Hematopoietic multipotent progenitor cell treated with erythropoietin and hydrocortisone succinate and interleukin-3 and kit ligand, for 8 days (in vitro differentiated cells): ENCODE measurements around the gene AQR.
"Not testable (repeated sequence)": the region's sequence is repeated elsewhere in the genome, so short reads cannot be mapped to it uniquely, and the experiment has no call there.

Experiments used
- DNase-seq: peaks from one replicate; pipeline ENCODE4 v3.0.0-alpha.2; 2015

AQR gene

DNA sequence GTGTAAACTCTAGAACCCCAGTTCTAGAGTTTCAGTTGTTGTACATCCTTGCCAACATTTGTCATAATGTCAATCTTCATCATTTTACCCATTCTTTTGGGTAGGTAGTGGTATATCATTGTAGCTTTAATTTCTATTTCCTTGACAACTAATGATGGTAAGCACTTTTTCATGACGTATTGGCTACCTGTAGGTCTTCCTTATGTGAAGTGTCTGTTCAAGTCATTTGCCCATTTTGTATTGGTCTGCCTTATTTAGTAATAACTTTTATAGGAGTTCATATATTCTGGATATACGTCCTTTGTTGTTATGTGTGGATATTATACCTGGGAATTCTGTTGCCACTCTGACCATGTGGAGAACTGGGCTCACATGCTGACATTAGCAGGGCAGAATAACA lies 100.4 kb downstream of the AQR start:
- no peak for DNase-seq

- DNase-seq = no peak
Measured at GRCh38 chr15:34865531-34865930, 104.0 kb downstream of the AQR start.

- peak; percentile 63 for DNase-seq
Measured at GRCh38 chr15:34861214-34861613, 108.3 kb downstream of the AQR start.

- no peak for DNase-seq
Measured at GRCh38 chr15:34855893-34856292, 113.6 kb downstream of the AQR start.

DNA sequence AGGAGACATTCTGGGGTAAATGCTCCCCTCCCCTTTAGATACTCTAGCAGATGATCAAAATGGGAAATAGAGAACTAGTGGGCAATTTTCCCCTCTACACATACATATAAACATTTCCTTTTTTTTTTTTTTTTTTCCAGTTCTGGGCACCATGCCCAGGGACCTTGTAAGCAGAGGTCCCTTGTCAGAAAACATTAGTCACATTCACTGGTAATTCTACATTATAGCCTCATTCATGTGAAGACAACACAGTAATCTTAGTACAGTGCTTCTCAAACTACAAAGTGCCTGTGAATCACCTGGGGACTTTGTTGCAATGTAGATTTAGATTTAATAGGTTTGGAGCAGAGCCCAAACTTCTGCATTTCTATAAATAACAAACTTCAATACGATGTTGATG lies 114.1 kb downstream of the AQR start:
- DNase-seq = peak; percentile 10

DNA sequence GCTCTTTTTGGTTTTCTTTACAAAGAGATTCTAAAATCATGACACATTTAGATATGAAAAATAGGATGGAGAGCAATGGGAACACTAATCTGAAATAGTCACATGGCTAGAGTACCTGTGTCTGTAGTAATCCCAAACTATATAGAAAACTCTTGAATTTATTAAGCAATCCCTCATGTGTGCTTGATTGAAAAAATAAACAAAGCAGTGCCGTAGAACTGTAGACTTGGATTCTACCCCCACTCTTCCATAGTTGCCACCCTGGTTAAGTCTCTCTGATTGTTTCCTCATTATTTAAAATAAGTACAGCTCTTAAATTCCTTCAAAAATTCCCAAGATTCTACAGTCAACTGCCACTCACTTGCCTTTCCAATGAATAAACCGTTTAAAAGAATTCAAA lies 115.3 kb downstream of the AQR start:
- DNase-seq = no peak

- peak; percentile 9 for DNase-seq
Measured at GRCh38 chr15:34853001-34853758, 116.4 kb downstream of the AQR start.

DNA sequence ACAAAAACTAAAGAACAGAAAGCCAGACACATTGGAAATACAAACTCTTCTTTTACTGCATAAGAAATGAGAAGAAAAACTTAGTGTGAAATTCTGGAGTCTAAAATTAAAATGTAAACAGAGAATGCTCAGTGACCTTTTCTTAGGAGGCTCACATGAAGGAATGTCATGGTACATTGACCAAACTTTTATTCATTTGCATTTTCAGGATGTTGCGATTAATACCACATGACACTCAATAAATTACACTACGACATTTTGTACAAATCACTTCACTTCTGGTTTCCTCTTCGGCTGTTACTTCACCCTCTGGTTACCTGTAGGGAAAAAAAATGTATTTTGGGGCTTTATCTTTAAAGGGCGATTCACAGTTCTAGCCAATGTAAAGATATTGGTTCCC lies 117.8 kb downstream of the AQR start:
- DNase-seq = no peak

GRCh38 chr15:34851007-34851406 lies 118.5 kb downstream of the AQR start:
- no peak for DNase-seq

DNA sequence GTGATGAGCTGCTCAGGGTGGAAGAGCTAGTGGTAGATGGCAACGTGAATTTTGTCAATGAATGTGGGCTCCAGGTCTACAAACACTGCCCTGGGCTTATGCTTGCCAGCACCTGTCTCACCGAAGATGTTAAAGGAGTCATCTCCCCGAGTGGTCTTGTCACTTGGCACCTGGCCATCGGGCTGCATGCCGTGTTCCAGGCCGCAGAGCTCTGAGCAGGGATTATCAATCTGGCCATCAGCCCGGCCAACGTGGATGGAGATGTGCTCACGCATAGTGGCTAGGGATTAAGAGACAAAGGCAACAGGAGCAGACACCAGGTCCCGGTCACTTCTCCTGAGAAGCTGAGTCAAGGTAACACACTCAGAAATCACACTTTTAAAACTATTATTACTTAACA lies 119.4 kb downstream of the AQR start:
- DNase-seq = no peak

DNA sequence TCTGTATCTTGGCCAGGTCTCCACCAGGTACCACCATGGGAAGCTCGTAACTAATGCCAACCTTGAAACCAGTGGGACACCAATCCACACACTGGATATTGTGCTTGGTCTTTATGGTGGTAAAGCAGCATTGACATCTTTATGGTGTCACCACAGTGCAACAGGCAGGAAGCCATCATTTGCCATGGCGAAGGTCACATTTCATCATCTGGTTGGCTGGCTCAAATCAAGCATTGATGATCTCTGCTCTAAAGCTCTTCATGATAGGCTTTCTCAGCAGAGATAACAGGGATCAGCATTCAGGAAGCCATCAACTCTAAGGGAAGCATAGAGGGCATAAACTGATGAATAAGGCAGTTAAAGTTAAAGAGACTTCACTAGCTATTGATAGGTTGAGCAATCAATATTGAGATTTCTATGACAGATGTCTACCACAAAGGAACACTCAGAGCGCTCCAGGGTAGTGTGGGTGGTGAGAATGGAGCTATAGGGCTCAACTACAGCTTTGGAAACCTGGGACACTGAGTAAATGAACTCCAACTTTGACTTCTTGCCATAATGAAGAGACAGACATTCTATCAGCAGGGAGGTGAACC lies 120.1 kb downstream of the AQR start:
- DNase-seq = no peak

- DNase-seq = no peak
Measured at GRCh38 chr15:34847598-34847997, 121.9 kb downstream of the AQR start.

GRCh38 chr15:34841262-34841725 lies 128.2 kb downstream of the AQR start:
- no peak for DNase-seq

DNA sequence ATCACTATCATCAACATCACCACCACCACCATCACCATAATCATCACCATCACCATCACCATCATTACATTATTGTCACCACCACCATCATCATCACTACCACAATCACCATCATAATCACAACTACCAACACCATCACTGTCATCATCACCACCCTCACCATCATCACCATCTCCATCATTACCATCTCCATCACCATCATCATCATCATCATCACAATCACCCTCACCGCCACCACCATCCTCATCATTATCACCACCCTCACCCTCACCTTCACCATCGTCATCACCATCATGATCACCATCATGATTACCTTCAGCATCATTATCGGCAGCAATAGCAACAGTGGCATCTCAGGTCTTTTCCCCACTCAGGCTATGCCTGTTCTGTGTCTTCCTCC lies 131.3 kb downstream of the AQR start:
- DNase-seq = no peak

DNA sequence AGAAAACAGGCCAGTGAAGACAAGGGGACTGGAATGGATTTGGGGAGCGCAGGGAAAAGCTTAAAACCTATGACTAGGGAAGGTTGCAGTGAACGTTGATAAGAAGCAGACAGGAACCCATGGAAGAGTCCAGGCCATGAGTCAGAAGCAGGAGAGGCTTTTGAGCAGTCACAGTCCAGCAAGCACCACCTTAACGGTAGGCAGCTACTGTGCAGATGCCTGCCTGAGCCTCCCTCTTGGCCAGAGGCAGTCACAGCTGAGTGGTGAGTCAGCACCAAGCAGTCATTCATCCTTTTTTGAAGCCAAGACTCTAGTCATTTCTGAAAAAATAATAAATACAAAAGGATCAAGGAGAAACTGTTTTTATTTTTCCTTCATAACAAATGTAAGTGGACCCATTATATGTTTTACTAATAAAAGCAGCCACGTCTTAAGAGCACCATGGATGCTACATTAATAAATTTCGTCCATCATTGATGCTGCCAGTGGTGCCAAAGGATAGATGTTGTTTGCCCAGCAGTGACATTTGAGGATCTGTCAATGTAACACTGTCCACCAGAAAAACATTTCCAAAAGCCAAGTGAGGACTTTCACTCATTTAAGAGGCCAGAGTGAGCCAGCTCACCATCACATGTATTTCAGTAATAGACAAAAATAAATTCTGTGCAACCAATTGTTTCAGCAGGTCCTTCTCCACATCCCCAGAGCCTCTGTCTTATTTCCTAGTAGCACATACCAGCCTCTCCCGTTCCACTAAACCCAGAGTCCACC lies 132.1 kb downstream of the AQR start:
- DNase-seq = no peak

DNA sequence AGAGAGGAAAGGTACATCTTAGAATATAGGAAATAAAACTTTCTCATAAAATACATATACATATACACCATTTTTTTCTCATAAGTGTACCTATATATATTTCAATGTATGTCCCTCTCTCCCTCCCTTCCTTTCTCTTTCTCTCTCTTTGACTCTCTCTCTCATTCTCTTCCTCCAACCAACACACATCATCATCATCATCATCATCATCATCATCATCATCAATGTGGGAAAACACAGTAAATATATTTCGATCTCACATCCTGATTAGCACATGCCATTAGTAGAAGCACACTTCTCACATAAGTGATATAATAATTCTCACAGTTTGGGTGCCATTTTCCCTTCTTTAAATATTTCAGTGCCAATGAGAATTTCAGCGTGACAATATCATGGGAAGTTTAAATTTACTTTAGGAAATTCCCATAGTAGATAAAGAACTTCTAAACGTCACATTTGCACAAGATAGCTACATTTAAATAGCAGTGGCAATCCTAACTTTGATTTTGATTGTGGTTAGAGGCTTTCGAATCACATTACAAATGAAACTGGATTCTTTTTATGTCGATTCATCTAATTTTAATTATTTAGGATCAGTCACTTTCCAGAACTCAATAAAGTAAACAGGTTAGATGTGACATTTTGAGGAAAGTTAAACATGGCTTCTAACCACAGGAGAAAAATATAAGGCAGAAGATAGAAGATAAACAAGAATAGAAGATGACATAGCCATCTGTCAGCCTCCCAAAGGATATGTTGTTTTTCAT lies 141.2 kb downstream of the AQR start:
- DNase-seq = no peak

DNA sequence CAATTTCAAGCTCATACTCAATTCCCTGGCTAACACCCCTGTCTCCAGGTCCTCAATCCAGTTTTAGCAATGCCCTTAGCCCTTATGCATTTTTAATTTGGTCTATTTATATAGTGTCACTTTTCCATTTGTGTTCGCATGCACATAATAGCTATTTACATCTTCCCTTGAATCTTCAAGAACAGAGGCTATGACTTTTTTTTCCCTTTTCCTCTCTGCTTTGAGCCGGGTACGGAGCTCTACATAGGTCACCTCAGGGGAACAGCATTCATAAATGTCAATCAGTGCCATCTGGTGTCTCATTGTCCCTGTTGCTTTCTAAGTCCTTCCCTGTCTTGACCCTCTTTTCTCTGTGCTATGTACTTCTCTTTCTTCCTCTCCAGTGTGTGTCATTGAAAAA lies 147.7 kb downstream of the AQR start:
- DNase-seq = no peak

GRCh38 chr15:34820110-34820509 lies 149.4 kb downstream of the AQR start:
- no peak for DNase-seq

DNA sequence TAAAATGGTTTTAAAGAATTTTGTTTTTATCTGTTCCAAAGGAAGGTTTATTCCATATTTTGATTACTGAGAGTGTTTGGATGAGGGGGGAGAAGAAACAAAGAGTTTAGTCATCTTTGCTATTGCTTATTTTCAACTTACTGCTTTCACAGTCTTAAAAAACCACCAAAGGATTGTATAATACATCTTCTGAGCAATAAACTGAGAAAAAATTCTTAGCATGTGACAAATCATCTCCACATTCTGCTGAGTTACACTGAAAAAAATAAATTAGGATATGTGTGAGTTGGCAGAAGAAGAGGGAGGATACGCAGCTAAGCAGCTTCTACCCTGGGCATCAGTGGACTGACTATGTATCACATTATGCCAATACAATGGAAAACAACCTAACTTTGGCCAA lies 151.0 kb downstream of the AQR start:
- DNase-seq = no peak

GRCh38 chr15:34815836-34816235 lies 153.7 kb downstream of the AQR start:
- DNase-seq = no peak

GRCh38 chr15:34813446-34814190 lies 155.9 kb downstream of the AQR start:
- no peak for DNase-seq

GRCh38 chr15:34812868-34813365 lies 156.6 kb downstream of the AQR start:
- DNase-seq = not testable (repeated sequence)
